NCI-H1436 (cell line): Measurements from ENCODE around the gene LUC7L3.
A peak's percentile ranks its signal among the peaks of the same experiment; 100 is the strongest.

Source experiments
- DNase-seq: peaks from one replicate; lab custom pipeline; 2025; lab: John Stamatoyannopoulos, UW

Gene LUC7L3

DNA sequence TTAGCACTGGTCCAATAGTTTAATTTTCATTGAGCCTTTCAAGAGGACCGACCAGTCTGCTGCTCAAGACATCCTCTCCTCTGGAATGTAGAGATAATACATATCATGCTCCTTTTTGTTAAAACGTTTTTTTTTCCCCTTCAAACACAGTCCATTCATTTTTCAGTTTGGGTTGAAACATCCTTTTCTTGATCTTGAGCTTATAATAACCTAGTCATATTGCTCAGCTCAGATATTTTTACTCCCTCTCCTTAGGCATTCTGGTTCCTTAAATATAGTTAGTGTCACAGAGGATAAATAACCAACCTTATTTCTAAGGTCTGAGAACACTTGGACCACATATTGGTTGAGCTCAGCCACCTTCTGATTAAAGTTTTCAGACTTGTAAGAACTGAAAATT, 35.1 kb downstream of the LUC7L3 start:
- no peak for DNase-seq

GRCh38 chr17:50758524-50758923, 39.1 kb downstream of the LUC7L3 start:
- DNase-seq = no peak

DNA sequence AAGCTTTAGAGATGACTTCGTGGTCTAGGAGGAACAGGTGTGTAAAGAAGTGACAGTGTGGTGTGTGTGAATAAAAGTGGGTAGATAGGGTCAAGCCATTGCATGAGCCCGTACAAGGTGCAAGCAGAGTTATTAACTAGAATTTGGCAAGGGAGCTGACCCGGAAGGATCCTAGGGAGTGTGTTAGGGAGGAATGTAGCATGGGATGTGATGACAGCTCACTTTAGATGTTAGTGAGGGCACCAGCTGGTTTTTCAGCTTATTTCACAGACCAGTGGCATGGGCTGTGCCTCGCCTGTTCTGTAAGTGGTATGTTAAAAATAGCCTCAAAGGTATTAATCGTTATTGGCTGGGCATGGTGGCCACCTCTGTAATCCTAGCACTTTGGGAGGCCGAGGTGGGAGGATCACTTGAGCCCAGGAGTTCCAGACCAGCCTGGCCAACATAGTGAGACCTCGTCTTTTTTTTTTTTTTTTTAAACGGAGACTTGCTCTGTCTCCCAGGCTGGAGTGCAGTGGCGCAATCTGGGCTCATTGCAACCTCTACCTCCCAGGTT, 39.7 kb downstream of the LUC7L3 start:
- no peak for DNase-seq

GRCh38 chr17:50762177-50762576, 42.8 kb downstream of the LUC7L3 start:
- no peak for DNase-seq

GRCh38 chr17:50763716-50764475, 44.5 kb downstream of the LUC7L3 start:
- DNase-seq = peak; percentile 10

DNA sequence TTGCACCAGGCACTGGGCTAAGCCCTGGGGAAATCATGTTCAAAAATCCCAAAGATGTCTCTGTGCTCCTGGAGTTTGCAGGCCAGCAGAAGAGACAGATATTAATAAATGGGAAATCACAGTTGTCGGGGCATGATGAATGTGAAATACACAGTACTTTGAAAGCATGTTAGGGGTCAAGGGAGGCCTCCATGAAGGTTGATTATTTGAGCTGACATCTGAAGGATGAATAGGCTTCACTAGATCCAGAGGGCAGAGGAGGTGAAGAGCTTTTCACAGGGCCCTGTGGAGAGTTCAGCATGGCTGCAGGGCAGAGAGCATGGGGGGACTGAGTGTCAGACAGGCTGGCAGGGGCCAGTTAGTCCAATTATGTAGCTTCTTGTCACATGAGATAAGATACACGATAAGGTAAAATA, 45.3 kb downstream of the LUC7L3 start:
- no peak for DNase-seq

GRCh38 chr17:50765454-50766221, 46.2 kb downstream of the LUC7L3 start:
- DNase-seq = no peak

DNA sequence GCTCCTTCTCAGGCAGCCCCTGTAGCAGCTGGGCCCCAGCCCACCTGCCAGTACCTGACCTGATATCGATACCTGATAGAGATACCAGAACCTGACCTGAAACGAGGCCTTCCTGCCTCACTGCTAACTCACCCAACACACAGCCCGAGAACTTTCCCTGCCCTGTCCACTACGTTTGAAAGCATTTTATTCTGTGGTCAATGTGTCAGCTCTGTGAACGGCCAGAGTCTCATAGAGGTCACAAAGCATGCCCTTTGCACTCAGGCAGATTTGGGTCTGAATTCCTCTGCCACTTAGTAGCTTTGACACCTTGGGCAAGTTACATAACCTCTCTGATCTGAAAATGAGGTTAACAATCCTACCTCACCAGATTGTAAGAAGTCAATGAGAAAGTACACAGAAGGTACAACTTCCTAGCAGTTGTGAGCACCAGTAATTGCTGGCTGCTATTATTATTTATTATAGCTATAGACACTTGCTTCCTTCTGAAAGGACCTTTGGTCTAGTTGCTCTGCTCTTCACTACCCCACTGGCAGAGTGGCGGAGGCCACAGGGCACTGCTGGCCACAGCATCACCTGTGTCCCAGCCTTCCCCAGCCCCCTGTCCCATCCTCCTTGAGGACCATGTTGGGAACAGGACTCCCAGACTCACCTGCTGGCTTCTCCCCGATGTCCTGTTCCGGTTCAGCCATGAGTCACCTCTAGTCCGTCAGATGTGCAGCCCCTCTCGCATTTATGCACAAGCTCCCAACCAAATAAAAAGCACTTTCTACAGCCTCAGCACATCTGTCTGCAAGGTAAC, 47.0 kb downstream of the LUC7L3 start:
- DNase-seq = no peak

DNA sequence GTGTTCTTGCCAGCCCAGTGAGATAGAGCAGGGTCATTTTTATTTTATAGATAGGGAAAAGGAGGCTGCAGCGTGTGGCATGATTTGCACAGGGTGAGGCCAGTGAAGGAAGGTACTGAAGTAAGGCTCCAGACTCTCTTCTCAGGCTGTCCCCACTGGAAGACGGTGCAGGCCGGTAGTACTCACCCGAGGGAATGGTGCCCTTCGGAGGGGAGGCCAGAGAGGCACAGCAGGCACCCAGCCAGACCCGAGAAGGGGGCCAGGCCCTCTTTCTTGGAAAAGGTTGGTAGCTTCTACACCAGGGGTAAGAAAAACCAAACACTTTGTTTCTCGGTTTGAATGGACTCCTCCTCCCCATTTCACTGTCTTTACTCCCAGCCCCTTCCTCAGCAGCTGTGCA, 47.6 kb downstream of the LUC7L3 start:
- DNase-seq = no peak

DNA sequence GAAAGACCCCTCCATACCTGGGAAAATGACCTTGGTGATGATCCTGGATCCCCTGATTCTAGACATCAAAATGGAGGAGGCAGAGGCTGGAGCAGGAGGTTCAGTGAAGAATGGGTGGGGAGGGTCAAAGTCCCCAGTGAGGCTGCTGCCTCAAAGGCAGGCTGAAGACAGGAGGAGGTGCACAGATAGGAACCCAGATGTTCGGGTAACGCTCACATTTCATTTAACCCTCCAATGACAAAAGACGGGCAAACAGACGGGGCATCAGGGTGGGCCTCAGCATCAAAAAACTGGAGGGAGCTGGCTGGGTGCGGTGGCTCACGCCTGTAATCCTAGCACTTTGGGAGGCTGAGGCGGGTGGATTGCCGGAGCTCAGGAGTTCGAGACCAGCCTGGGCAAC, 48.0 kb downstream of the LUC7L3 start, which contains the start of gene ANKRD40CL:
Gene ANKRD40CL (minus strand): TSS at position 73 of the 400 bp plus-strand sequence. CDS start 605 bp downstream, outside the sequence.
- no peak for DNase-seq

- DNase-seq = no peak
Measured at GRCh38 chr17:50768346-50768761, 49.0 kb downstream of the LUC7L3 start.

- no peak for DNase-seq
Measured at GRCh38 chr17:50769884-50770283, 50.5 kb downstream of the LUC7L3 start.

GRCh38 chr17:50770346-50770745, 50.9 kb downstream of the LUC7L3 start:
- no peak for DNase-seq

DNA sequence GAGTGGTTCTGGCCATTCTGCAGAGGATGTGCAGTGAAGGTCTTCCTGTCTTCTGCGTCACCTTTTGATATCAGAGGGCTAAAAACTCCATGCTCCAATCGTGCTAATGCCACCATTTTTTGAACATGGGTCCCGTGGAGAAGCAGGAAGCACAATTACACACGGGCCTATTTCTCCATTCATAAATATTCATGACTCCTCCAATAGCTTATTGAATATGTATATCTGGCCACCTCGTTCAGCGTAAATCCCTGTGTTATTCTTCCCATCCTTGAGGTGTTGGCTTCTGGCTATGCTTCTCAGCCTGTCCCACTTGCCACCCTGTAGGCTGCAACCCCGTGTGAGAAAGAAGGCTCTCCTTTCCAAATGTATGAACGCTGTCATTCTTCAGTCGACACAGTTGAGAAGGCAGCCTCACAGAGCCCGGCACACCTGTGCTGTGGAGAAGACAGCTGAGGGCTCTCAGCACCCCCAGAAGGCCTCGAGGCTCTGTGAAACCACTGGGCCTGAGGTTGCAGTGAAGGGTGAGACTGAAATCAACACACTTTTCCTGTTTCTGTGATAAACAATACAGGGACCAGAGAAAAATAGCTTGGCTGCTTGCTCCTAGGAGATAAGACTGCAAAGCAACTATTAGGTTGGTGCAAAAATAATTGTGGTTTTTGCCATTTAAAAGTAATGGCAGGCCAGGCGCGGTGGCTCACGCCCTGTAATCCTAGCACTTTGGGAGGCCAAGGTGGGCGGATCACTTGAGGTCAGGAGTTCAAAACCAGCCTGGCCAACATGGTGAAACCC, 52.8 kb downstream of the LUC7L3 start:
- no peak for DNase-seq

DNA sequence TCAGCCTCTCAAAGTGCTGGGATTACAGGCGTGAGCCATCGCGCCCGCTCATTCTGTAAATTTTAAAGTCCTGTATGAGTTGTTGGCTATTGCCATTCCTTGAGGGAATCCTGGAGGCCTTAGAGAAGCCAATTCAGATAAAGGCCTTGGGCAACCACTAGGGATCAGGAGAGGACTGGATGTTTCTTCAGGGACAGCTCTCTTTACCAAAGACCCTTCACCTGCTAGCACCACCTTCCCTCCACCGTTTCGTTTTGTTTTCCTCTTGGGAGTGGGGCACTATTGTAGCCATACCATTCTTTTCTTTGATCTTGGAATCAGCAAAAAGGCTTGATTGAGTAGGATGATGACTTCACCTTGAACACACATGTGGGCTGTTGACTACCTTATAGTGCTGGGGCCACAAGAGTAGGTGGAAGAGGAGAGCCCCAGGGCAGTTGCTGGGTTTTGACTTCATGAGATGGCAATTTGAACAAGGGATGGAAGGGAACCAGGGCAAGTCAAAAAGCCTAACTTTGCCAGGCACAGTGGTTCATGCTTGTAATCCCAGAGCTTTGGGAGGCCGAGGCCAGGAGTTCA, 54.9 kb downstream of the LUC7L3 start:
- no peak for DNase-seq

DNA sequence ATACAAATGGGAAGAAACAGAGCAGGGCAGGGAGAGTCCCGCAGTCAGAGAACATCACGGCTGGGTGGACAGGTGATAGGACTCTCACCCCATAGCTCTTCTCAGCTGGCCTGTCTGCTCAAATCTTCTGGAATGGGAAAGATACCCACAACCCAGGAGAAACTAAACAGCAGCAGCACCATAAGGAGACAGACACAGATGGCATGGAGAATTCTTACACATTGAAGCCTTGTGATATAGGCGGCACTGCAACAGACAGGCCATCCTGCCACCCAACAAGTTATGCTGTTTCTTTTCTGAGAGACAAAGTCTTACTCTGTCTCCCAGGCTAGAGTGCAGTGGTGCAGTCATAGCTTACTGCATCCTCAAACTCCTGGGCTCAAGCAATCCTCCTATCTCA, 56.5 kb downstream of the LUC7L3 start:
- no peak for DNase-seq

DNA sequence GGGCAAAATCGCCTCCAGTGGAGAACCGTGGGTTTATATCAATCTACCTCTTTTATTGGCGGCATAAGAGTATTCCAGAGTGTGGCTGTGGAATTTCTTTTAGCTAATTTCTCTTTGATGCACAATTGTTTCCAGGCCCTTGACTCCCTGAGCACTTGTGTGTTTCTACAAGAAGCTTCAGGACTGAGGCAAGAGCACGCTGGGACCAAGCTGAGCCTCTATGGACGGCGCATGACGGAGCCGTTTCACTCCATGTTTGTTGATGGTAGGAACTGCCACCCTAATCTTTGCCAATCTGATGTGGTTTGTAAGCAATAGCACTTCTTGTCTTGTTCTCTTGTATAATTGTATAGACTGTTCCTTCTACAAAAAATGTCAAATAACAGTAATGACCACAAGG, 59.1 kb downstream of the LUC7L3 start:
- DNase-seq = no peak

DNA sequence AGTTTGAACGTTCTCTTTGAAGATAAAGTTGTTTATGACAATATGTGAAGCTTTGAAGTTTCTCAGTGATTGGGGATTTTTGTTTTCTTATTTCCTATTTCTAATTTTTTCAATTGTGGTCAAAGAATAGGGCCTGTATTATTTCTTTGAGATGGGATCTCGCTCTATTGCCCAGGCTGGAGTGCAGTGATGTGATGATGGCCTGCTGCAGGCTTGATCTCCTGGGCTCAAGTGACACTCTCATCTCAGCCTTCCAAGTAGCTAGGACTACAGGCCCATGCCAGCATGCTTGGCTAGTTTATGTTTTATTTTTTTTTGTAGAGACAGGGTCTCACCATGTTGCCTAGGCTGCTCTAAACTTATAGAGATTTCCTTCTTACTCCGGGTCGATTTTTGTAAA, 59.6 kb downstream of the LUC7L3 start:
- no peak for DNase-seq

- DNase-seq = no peak
Measured at GRCh38 chr17:50779747-50780353, 60.4 kb downstream of the LUC7L3 start.

GRCh38 chr17:50781167-50781566, 61.8 kb downstream of the LUC7L3 start:
- no peak for DNase-seq
